ENCODE results near the gene KBTBD2. TPM values are rescaled to one million over a fixed set of nuclear protein-coding genes. Genes with fewer than 3 reads are reported as not detected.

Gene KBTBD2
- total RNA-seq (2014; rRNA removed; shearing (Covaris generic)) (33.9 and 34.9 TPM in 2 replicates), polyA plus RNA-seq (2016; fragmentation: Nextera tagmentation; extraction: Ambion mirVana) (11.1 and 11.6 TPM in 2 replicates)
- long read RNA-seq, partial matches to known transcripts = 0 of 2 reads
- long read RNA-seq, other reads (novel, unspliced or antisense) = 2 of 2 reads

DNA sequence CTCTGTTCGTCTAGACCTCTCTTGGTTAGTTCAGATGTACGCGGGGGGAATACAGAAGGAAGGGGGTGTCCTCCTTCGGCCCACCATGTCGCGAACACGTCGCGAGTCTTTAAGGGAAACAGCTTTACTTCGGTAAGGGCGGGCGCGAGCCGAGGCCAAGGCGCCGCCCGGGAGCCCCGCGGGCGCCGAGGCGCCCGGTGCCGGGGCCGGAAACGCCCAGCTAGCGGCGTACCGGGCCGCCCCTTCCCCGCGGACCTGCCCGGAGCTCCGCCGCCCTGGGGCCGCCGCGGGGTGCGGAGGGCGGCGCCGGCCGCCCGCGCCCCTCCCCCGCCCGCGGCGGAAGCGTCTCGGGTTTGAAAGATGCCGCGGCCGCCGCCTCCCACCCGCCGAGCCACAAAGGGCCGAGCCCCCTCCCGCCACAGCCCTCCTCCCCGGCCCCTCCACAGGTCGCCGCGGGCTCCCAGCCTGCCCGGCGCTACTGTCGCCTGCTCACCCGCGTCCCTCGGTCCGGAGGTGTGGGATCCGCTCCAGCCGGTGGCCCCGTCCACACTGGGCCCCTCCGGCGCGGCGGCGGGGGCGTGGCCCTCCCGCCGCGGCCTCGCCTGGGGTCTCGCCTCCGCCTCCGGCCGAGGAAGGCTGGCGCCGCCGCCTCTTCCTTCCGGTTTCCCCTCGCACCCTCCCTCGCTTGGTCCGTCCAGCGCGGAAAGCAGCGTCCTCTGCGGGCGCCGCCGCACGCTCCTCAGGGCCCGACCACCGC, at the start of gene KBTBD2:
Gene KBTBD2 (minus strand): TSS at position 718 of the 757 bp plus-strand sequence. CDS start 12,156 bp downstream, outside the sequence.
- peak; percentile 63 for ATAC-seq
- H3K4me3 Mint-ChIP-seq = peak within 1 kb of the TSS; percentile 96
- H3K36me3 Mint-ChIP-seq (ENCODE audit: low read depth) = no peaks in the 10 kb centered on the region; the same call in 2 of the 3 replicates
- Histone ChIP-seq H3K4me1 (ENCODE audit: insufficient read depth) (peaks cover 23% of the 10 kb centered on the region), H4K20me1 (replicated peaks; ENCODE audit: insufficient read depth) (peaks cover 33% of the 10 kb centered on the region), H3K4me3 (peak within 1 kb of the TSS; percentile 98), H3F3A (replicated peaks; ENCODE audit: low read depth) (peaks cover 15% of the 10 kb centered on the region; the same call in 1 of the 2 replicates), H3K27ac (ENCODE audit: low read depth) (peak within 1 kb of the TSS; percentile 100), H3K27me3 (ENCODE audit: insufficient read depth) (no peaks in the 10 kb centered on the region), H3K9me2 (ENCODE audit: insufficient read depth) (no peaks in the 10 kb centered on the region), H3K36me3 (ENCODE audit: insufficient read depth) (no peaks in the 10 kb centered on the region), H2AFZ (peak within 1 kb of the TSS; percentile 92), H3K4me2 (peak within 1 kb of the TSS; percentile 98), H3K79me2 (replicated peaks; ENCODE audit: insufficient read depth) (peaks cover 47% of the 10 kb centered on the region)
- H3K4me1 Mint-ChIP-seq = peaks cover 42% of the 10 kb centered on the region
- H3K9me3 Mint-ChIP-seq = no peaks in the 10 kb centered on the region
- TF ChIP-seq CREB1 (CRISPR knock-in tag; IDR thresholded peaks at IDR 0.05; ENCODE audit: low read depth) = no peak
- TF ChIP-seq, protein P1, sequence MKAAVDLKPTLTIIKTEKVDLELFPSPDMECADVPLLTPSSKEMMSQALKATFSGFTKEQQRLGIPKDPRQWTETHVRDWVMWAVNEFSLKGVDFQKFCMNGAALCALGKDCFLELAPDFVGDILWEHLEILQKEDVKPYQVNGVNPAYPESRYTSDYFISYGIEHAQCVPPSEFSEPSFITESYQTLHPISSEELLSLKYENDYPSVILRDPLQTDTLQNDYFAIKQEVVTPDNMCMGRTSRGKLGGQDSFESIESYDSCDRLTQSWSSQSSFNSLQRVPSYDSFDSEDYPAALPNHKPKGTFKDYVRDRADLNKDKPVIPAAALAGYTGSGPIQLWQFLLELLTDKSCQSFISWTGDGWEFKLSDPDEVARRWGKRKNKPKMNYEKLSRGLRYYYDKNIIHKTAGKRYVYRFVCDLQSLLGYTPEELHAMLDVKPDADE (IDR thresholded peaks at IDR 0.05) = peak; percentile 28; the same call in 1 of the 2 replicates
- peak within 1 kb of the TSS; percentile 98 for H3K27ac Mint-ChIP-seq
- peaks cover 8% of the 10 kb centered on the region for H3K27me3 Mint-ChIP-seq (ENCODE audit: insufficient read depth, low read depth, poor library complexity)
- peak; percentile 83 for DNase-seq (ENCODE audit: low spot score)

DNA sequence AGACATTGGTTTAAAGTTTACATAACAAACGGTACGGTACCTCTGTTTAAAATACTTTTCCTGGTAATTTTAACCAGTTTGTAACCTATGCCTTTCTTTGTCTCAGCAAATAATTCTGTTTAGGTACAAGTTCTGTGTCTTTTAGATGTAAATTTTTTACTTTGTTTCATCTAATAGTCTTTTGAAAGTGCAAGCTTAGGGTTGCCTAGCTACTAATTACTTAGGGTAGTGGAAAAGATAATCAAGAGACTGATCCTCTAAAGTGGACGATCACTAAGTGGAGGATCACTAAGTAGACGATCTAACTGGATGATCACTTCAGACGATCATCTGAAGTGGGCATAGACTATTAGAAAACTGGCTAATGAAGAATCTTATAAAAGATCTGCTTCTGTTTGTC, 49.6 kb upstream of the KBTBD2 start:
- Mint-ChIP-seq H3K4me1 (peaks cover 13% of the 10 kb centered on the region), H3K27ac (no peak overlapping the region), H3K9me3 (peaks cover 26% of the 10 kb centered on the region), H3K27me3 (ENCODE audit: insufficient read depth, low read depth, poor library complexity) (peaks cover 93% of the 10 kb centered on the region), H3K4me3 (peak overlapping the region; percentile 75; the same call in 2 of the 3 replicates), H3K36me3 (ENCODE audit: low read depth) (peaks cover 8% of the 10 kb centered on the region; the same call in 2 of the 3 replicates)
- Histone ChIP-seq H3K4me2 (peak overlapping the region; percentile 92; the same call in 1 of the 2 replicates), H3K4me3 (peak overlapping the region; percentile 65; the same call in 1 of the 2 replicates), H4K20me1 (replicated peaks; ENCODE audit: insufficient read depth) (peaks cover 20% of the 10 kb centered on the region), H3K36me3 (ENCODE audit: insufficient read depth) (no peaks in the 10 kb centered on the region), H3K27me3 (ENCODE audit: insufficient read depth) (peaks cover 97% of the 10 kb centered on the region), H3K9me2 (ENCODE audit: insufficient read depth) (no peaks in the 10 kb centered on the region), H3K4me1 (ENCODE audit: insufficient read depth) (peaks cover 12% of the 10 kb centered on the region; the same call in 1 of the 2 replicates), H3F3A (replicated peaks; ENCODE audit: low read depth) (0 out of 2 replicates have a peak, but pooled peaks cover 12% of the 10 kb centered on the region), H3K79me2 (replicated peaks; ENCODE audit: insufficient read depth) (no peaks in the 10 kb centered on the region), H3K27ac (ENCODE audit: low read depth) (no peak overlapping the region), H2AFZ (no peak overlapping the region)
- DNase-seq (ENCODE audit: low spot score) (peak; percentile 77), ATAC-seq (peak; percentile 25)
- TF ChIP-seq NANOG (IDR thresholded peaks at IDR 0.05; ENCODE audit: borderline replicate concordance) (peak; percentile 97), JUNB (IDR thresholded peaks at IDR 0.05; ENCODE audit: unreplicated experiment) (no peak), POLR2AphosphoS5 (IDR thresholded peaks at IDR 0.05; ENCODE audit: low read depth) (peak; percentile 79)
